GM18505 (cell line): Measurements from ENCODE around the gene ZCCHC18.

Experiments used
- ATAC-seq: cut with Tn5 transposase; IDR thresholded peaks from one replicate; pipeline ENCODE4 v1.9.1; 2021; ENCODE audit not compliant: unreplicated experiment
- POLR2A ChIP-seq: IDR thresholded peaks from 4 replicates; pipeline ENCODE4 v1.6.1; 2011; ENCODE audit warnings: borderline replicate concordance; ENCODE audit not compliant: insufficient read depth, insufficient read length; ENCODE audit errors: extremely low read depth

The ZCCHC18 gene

GRCh38 chrX:104113222-104113965 lies 1.1 kb downstream of the ZCCHC18 start:
- TF ChIP-seq POLR2A, result no peak
- peak; percentile 44 for ATAC-seq

DNA sequence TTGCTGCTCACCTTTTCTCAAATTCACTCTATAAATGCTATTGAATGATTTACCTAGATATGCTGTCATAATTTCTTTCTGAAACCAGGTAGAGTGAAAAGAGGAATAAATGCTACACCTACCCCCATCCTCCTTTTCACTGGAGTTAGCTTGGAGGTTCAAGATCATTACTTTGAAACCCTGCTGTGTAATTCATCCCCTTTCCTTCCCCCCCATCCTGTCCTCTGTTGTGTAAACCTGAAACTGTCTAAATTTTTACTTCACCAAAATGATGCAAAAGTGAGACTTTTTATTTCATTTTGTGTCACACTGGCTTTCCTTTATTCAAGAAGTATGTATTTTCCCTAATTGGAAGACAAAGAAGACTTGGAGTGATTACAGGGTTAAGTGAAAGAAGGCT lies 5.4 kb downstream of the ZCCHC18 start:
- no peak for ATAC-seq
- no peak for TF ChIP-seq POLR2A

DNA sequence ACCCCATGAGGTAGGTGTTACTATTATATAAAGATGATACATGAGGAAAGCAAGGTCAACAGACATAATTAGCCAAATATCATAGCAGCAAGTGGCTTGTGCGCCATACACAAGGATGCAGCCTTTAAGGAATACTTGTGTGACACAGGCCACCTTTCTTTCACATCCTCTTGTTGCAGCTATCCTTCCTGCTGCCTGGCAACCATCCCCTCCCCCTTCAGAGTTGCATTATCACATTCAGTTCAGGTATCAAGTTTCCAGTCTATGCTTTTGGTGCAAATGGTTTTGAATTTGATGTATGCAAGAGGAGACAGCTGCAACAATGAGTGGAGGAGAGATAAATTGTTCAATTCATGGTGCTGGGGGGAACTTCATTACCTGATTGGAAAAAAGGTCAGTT lies 6.4 kb downstream of the ZCCHC18 start:
- ATAC-seq, result no peak
- TF ChIP-seq POLR2A, result no peak

DNA sequence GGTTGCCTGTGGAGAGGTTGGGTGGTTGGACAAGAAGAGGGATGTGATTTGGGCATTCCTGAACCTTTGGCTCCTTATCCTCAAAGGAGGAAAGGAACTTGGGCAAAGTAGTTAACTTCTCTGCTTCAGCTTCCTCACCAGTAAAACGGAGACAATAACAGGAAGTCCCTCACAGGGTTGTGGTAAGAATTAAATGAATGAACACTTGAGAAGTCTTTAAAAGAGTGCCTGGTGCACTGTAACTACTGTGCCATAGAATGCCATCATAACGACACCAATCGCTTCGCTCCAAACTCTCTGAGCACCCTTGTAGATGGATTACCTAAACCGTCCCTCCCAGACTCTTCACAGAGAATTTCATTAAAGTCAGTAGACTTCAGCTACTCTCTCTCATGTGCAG lies 10.5 kb downstream of the ZCCHC18 start:
- ATAC-seq, result no peak

GRCh38 chrX:104126856-104127255 lies 14.5 kb downstream of the ZCCHC18 start:
- TF ChIP-seq POLR2A, result no peak
- ATAC-seq, result no peak

More for the DNA sequence above, 10.5 kb downstream of the ZCCHC18 start:
- no peak for TF ChIP-seq POLR2A

GRCh38 chrX:104130808-104131207 lies 18.5 kb downstream of the ZCCHC18 start:
- ATAC-seq, result no peak
- TF ChIP-seq POLR2A, result no peak

DNA sequence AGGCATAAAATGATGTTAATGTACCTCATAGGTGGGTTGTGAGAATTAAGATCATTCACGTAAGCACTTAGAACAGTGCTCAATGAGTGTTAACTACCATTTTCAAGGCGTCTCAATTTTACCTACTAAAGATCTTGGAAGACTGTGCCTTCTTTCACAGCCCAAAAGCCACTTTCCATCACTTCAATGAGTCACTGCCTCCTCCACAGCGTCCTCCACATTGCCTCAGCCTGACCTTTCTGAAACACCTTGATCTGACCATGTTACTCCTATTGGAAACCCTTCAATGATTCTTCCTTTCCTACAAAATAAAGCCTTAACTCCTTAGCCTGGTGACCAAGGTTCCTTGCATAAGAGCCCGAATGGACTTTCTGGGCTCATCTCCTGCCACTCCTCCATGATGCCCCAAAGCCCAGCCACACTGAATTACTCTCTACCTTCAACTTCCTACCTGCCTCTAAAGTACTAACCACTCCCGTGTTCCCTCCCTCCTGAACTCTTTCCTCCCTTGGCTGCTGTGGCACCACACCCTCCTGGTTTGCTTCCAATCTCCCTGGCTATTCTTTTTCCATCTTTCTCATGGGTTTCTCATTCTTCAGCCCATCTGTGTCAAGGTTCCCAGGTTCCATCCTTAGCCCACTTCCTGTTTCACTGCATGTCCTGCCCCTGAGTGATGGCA lies 22.4 kb downstream of the ZCCHC18 start:
- ATAC-seq, result no peak
- no peak for TF ChIP-seq POLR2A

DNA sequence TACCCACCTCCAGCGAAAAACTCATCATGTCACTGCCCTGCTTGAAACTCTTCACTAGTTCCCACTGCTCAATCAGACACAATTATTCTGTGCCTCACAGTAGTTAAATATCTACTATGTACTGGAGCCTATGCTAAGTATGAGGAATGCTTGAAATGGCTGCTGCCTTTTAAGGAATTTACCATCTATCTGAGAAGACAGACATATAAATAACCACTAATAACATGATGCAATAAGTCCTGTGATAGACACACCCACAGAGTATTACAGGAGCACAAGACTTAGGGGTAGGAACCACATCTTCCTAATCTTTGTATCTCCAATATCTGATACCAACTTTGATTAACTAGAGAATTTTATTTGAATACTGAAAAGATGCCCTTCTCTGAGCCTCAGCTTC lies 23.4 kb downstream of the ZCCHC18 start:
- TF ChIP-seq POLR2A, result no peak
- no peak for ATAC-seq

GRCh38 chrX:104136241-104137019 lies 24.1 kb downstream of the ZCCHC18 start:
- peak; percentile 88 for ATAC-seq
- no peak for TF ChIP-seq POLR2A

GRCh38 chrX:104137496-104137895 lies 25.2 kb downstream of the ZCCHC18 start:
- no peak for TF ChIP-seq POLR2A
- no peak for ATAC-seq

GRCh38 chrX:104141087-104141760 lies 28.9 kb downstream of the ZCCHC18 start:
- ATAC-seq, result no peak
- no peak for TF ChIP-seq POLR2A

DNA sequence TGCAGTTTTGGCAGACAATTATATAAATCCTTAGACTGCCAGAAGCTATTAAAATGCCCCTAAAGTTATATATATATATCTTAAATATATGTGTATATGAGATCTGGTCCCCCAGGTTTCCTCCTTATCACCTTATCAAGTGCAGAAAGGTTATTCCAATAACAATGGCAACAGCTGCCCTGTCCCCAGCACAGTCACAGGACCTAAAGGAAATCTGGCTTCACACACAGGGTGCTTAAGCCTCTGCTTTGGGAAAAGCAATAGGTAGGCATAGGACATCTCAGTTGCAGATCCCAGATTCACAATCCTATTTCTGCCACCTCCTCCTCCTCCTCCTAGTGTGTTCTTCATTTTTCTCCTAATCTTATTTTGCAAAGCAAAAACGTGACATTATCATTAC lies 38.7 kb downstream of the ZCCHC18 start:
- no peak for ATAC-seq
- no peak for TF ChIP-seq POLR2A
